Left renal cortex interstitium (tissue), 4 donors: ENCODE data around the gene TMBIM6. TPM values are rescaled to one million over a fixed set of nuclear protein-coding genes. Genes with fewer than 3 reads are reported as not detected.
"Not testable (repeated sequence)": the region's sequence is repeated elsewhere in the genome, so short reads cannot be mapped to it uniquely, and the experiment has no call there.

Experiments
- DNase-seq, 4 donors: peaks; one replicate each; pipeline ENCODE4 v3.0.0-alpha.2; 2013; ENCODE audit warnings: low read depth in 4 of 4, low spot score in 2 of 4, missing footprints in 1 of 4
- polyA plus RNA-seq, 4 donors: library from polyadenylated mRNA; unstranded; fragments of 120-200 nt; gene quantifications; one replicate each; pipeline ENCODE4 v1.2.1, GENCODE V29; 2013; ENCODE audit not compliant: insufficient read length in 4 of 4

TMBIM6 gene
- polyA plus RNA-seq, 4 donors = 647 to 770 (median 683) TPM

DNA sequence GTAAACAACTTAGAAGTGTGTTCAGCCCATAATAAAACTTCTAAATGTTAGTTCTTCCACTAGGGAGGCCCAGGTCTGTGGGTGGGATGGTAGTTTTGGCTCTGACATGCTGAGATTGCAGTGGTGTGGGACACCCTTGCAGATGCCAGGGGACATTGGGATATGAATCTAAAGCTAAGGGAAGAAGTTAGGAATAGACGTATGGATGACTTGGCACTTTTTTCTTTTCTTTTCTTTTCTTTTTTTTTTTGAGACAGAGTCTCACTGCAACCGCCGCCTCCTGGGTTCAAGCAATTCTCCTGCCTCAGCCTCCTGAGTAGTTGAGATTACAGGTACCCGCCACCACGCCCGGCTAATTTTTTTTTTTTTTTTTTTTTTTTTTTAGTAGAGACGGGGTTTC lies 31.7 kb downstream of the TMBIM6 start:
- not testable (repeated sequence) for DNase-seq

DNA sequence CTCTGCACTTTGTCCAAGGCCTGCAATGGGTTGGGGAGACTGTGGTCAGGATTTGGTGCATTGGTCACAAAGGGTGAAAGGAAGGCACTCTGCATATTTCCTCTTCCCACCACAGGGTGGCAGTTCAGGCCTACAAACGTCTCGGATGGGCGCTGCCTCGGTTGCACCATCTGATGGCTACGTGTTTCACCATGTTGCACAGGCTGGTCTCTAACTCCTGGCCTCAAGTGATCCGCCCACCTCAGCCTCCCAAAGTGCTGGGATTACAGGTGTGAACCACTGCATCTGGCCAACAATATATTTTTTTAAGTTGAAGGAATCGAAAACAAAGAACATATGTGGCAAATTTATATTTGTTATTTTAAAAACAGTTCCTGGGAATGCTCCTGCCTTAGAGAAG lies 35.1 kb downstream of the TMBIM6 start:
- DNase-seq = peak in 1 of 4 donors; percentile 38

DNA sequence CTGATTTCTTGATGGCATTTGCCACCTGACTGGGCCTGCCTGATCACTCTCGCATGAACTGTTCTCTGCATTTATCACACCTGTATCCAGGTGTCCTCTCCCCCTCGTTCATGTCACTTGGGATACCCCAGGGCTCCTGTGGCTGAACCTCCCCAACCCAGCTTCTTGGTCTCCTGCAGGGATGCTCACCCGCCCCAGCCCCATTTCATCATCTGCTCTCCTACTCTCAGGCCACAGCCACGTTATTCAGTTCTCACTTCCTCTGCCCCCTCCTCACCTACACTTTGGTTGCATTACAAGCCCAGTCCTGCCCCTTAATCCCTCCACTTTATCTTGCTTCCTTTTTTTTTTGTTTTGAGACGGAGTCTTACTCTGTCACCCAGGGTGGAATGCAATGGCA lies 35.5 kb downstream of the TMBIM6 start:
- no peak for DNase-seq

DNA sequence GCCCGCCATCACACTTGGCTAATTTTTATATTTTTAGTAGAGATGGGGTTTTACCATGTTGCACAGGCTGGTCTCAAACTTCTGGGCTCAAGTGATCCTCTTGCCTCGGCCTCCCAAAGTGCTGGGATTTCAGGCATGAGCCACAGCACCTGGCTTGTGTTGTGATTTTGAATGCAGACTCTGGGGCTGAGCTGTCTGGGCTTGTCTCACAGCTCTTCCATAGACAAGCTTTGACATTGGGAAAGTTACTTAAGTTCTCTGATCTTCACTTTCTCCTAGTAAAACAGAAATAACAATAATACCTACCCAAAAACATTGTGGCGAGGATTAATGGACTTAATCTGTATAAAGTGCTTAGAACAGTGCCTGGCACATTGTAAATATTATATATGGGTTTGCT lies 36.0 kb downstream of the TMBIM6 start:
- no peak for DNase-seq

DNA sequence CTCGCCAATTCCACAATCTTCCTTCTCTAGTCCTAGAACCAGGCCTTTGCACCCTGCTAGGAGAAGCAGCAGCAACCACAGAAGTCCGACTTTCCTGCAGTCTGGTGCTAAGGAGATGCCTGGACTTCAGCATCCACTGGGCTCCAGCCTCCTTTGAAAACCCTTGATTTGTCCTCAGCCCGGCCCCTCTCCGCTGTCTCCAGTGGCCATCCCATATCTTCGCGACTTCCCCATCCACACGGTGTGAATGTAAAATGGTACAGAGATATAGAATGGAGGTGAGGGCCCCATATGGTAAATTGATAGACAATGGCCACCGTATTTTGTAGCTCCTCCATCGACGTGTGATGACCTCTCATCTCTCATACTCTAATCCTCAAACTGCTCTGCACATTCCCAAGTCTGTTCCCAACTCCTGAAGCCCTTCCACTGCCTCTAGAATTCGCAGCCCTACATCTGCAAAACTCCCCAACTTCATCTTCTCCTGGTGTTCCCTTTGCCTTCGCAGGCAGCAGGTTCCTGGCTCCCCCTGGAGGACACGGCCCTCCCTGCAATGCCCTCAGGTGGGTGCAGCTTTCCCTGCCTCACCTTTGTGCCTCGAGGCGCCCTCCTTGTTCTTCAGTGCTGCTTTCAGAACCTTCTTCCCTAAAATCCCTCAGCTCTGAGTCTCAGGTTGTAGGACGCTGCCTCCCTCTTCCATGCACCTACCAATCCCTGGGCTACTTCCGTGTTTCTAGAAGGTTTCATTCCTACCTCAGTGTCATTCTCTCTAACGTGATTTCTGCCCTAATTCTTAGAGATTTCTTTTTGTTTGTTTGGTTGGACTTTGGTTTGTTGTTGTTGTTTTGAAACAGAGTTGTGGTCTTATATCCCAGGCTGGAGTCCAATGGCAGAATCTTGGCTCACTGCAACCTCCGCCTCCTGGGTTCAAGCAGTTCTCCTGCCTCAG lies 36.7 kb downstream of the TMBIM6 start:
- no peak for DNase-seq

DNA sequence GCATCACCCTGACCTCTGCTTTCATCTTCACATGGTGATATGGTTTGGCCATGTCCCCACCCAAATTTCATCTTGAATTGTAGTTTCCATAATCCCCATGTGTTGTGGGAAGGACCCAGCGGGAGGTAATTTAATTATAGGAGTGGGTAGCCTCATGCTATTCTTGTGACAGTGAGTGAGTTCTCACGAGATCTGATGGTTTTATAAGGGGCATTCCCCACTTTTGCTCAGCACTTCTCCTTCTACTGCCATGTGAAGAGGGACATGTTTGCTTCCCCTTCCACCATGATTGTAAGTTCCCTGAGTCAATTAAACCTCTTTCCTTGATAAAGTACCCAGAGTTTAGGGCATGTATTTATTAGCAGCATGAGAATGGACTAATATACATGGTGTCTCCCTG lies 38.2 kb downstream of the TMBIM6 start:
- DNase-seq = no peak

DNA sequence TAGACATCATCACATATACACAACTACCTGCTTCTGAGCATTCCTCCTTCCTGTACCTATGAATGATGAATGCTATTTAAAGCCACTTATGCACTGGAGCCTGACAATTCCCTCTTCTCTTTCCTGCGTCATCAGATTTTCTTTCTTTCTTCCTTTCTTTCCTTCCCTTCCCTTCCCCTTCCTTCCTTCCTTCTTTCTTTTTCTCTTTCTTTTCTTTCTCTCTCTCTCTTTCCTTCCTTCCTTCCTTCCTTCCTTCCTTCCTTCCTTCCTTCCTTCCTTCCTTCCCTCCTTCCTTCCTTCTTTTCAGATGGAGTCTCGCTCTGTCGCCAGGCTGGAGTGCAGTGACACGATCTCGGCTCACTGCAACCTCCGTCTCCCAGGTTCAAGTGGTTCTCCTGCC lies 39.6 kb downstream of the TMBIM6 start:
- DNase-seq = not testable (repeated sequence)

DNA sequence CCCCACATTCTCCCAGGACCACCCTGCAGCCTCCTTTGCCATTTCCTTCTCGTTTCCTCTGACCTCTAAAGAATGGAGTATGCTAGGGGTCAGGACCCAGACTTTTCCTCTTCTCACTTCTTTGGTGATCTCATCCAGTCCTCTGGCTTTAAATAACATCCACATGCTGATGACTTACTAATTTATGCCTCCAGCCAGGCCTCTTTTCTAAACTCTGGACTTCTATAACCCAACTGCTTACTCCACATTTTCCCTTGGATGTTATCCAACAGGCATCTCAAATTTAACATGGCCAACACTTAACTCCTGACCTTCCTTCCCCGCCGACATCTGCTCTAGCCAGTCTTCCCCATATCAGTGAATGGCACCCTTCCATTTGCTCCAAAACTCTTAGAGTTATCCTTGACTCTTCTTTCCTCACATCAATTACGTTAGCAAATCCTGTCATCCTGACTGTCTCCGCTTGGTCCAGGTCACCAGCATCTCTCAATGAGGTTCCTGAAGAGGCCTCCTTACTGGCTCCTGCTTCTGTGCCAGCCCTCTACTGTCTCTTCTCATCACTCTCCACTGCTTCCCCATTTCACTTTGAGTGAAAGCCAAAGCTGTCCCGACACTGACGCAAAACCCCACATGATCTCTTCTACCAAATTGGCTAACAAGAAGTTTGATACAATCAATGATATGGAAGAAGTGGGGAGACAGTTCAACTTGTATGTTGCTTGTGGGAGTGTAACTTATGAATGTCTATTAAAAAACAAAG lies 42.7 kb downstream of the TMBIM6 start:
- DNase-seq = peak in 1 of 4 donors; percentile 54

DNA sequence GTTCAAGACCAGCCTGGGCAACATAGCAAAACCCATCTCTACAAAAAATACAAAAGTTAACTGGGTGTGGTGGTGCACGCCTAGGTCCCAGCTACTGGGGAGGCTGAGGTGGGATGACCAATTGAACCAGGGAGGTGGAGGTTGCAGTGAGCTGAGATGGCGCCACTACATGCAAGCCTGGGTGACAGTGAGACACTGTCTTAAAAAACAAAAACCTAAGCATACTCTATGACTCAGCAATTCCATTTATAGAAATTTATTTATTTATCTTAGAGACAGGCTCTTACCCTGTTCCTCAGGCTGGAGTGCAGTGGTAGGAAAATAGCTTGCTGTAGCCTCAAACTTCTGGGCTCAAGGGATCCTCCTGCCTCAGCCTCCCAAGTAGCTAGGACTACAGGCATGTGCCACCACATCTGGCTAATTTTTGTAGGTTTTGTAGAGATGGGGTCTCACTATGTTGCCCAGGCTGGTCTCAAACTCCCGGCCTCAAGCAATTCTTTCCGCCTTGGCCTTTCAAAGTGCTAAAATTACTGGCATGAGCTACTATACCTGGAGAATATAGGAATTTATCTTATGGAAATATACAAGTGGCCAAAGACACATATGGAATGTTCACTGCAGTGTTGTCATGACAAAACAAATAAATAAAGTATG lies 43.5 kb downstream of the TMBIM6 start:
- no peak for DNase-seq

DNA sequence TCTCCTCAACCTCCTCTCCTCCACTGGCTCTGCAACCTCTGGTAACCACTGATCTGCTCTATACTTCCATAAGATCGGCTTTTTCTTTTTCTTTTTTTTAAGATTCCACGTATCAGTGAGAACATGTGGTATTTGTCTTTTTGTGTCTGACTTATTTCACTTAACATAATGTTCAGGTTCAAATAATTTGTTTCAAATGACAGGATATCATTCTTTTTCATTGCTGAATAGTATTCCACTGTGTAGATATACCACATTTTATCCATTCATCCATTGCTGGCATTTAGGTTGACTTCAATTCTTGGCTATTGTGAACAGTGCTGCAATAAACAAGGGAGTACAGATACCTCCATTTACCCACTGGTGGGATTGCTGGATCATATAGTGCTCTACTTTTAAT lies 46.3 kb downstream of the TMBIM6 start:
- no peak for DNase-seq

DNA sequence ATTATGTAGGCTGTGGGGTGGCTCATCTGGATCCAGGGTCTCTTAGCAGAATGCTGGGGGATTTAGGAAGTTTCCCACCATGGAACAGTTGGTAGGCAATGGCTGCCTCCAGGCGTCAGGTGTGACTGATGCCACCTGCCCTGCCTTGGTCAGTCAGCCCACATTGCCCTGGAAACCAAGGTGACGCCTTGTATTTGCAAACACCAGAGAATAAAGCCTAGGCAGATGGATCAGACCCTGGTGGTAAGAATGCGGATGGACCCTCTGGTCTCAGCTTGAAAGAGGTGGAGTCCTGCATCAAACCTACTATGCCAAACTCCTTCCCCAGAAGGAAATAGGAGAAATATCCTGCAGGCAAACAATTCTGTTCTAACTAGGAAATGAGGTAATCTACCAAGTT lies 48.6 kb downstream of the TMBIM6 start:
- peak in 1 of 4 donors; percentile 28 for DNase-seq

DNA sequence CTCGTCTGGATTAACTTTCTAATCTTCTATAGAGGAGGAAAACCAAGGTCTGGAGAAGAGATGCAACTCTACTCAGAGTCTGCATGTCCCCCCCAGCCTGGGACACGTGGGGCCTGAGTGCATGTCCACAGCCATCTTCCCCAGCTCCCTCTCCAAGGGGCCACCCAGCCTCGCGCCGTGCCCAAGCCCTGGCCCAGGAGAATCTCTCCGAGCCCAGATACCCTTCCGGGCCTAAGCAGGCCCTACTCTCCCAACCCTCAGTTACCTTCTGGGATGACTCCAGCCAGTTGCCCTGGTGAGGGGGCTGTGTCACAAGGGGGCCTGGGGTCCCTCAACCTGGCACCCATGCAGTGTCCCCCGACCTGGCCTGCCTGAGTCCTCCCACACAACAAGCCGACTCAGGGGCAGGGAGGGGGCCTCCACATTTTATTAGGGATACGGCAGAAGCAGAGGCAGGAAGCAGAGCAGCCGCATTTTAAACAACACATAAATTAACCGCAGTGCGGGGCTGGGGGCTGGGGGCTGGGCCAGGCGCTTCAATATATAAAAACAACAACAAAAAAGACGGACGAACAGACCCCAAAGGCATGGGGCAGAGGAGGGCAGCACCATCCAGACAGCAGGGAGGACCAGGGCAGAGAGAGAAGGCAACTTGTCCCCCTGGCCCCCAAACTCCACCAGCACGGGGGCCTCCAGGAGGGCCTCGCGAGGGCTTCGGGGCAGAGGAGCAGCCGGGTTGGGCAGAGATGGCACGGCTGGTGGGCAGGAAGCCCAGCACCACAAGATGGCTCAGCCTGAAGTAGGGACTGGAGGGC lies 49.6 kb downstream of the TMBIM6 start:
- no peak for DNase-seq

DNA sequence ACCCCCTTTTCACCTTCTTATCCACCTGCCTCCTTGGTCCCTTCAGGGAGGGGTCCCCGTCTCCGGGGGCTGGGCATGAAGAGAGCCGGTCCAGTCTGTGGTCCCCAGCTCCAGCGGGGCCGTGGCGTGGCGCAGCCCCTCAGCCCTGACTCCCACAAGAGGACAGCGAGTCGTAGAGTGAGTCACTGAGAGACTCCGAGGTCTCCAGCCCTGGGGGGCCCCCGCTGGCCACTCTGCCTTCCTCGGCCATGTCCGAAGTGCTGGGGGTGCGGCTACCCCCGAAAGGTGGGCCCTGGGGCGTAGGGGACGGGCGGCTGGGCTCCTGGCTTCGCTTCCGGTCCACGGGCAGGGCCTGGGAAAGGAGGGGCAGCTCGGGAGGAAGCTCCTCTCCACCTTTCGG lies 50.3 kb downstream of the TMBIM6 start:
- no peak for DNase-seq

DNA sequence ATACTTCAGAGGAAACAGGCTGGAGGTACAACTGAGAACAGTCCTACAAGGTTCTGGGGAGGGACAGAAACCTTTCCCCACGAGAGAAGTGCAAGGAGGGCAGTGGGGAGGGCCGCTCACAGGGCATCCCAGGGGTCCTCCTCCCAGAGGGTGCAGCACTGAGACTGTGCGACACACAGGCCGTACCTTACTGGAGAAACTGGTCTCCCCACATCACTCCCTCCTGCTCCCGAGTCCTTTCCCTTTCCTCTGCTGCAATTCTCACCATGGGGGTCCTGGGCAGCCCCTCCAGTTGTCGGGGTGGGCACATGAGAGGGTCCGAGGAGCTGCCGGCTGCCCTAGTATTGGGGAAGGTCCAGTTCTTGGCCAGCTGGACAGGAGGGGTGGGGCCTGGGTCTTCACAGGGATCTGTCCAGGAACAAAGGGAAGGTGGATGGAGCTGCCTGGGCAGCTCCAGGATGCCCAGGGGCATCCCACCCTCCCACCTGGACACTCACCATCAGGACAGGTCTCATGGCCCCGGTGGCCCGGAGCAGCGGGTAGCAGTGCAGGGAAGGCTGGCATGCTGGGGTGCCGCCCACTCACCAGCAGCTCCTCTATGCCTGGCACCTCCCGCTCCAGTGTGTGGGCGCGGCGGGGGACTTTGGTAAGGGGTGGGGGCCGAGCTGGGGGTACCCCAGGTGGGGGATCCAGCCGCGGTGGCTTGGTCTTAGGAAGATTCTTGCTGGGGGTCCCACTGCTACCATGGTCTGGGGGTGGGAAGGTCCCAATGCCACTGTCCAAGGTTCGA lies 51.0 kb downstream of the TMBIM6 start:
- DNase-seq = no peak

DNA sequence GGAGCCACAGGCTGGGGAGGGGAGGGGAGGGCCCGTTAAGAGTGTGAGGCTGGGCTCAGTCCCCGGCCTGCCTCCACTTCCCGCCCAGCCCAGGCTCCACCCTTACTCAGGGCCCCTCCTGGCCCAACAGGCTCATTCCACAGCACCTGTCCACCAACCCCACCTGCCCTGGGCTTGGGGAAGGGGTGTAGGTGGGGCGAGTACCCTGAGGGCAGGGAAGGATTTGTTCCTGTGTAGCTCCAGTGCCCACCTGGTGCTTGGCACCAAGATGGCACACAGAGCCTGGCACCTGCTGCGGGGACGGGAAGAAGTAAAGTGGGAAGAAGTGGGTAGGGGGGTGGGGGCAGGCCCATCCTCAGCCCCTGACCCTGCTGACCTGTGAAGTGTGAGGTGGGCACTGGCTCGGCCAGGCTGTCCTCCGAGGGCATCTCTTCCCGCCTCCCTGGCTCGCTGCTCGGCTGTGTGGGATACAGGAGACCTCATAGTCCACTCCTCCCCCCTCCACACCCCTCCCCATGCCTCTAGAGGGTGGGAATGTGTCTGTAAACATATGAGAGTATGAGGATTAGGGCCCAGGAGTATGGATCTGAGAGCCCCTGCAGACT lies 51.7 kb downstream of the TMBIM6 start:
- DNase-seq = no peak

DNA sequence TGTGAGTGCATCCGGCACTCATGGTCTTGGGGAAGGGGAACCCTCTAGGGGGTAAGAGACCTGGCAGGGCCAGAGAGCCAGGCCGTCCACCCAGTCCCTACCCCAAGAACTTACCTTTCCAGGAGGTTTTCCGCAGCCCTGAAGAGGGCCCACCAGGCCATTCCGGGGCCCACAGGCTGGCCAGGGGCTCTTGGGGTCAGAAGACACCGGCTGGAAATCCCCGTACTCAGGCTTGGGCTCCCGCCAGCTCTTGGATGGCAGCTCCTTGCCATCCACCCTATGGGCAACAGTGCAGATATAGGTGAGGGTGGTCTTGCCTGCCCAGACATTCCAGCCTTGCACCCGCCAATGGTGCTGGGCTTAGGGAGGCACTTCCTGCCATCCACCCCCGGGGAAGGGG lies 52.3 kb downstream of the TMBIM6 start:
- DNase-seq = no peak

DNA sequence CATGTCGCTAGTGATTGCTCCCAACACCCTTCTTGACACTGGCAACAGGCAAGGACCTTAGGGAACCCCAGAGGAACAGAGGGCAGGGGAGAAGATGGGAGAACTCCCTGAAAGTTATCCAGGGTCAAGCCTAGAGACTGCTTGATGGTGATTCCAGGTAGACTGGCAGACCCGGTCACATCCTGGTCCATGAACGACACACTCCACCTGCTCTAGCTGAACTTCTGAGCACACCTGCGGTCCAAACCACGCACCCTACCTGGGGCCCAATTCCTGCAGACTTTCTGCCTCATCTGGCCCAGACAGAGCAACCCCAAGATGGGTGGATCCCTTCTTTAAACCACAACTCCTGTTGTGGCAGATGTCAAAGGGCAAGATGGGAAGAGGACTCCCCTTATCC lies 52.7 kb downstream of the TMBIM6 start:
- no peak for DNase-seq

DNA sequence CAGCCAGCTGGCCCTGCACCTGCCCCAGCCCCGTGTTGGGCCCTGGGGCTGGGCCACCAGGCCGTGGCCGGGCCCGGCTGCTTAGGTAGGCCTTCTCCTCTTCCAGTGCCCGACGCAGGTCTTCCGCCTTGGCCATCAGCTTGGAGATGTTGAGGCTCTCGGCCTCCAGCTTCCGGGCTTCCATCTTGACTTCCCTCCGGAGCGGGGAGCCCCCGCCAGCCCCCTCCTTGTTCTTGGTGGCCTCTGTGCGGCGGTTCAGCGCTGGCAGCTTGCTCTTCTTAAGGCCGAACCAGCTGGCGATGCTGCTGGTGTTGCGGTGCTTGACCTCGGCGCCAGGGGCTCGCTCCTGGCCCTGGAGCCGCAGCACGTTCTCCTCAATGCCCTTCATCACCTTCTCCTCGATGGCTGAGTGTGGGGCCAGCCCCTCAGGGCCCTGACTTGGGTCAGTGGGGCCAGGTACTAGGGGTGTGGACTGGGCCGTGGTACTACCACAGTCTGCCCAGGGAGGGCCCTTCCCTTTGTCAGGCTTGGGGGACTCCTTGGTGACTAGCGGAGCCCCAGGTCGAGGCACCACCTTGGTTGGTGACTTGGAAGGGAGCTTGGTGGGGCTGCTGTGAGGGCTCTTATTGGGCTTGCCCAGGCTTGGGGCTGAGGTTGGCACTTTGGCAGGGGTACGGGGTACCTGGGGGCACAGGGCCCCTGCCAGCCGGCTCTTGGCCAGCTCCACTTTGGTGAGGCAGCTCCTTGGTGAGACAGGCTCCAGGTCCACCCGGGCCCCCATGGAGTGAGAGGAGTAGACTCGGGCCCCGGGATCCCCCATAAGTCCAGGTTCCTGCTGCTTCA lies 53.7 kb downstream of the TMBIM6 start:
- DNase-seq = no peak
